Dedifferentiated amniotic fluid mesenchymal stem cell (primary cell): ENCODE data around the gene ZNF66.
"Not testable (repeated sequence)": the region's sequence is repeated elsewhere in the genome, so short reads cannot be mapped to it uniquely, and the experiment has no call there.

Source experiments
- DNase-seq: peaks from one replicate; pipeline ENCODE4 v3.0.0-alpha.2; 2016; ENCODE audit errors: extremely low spot score

Gene ZNF66

DNA sequence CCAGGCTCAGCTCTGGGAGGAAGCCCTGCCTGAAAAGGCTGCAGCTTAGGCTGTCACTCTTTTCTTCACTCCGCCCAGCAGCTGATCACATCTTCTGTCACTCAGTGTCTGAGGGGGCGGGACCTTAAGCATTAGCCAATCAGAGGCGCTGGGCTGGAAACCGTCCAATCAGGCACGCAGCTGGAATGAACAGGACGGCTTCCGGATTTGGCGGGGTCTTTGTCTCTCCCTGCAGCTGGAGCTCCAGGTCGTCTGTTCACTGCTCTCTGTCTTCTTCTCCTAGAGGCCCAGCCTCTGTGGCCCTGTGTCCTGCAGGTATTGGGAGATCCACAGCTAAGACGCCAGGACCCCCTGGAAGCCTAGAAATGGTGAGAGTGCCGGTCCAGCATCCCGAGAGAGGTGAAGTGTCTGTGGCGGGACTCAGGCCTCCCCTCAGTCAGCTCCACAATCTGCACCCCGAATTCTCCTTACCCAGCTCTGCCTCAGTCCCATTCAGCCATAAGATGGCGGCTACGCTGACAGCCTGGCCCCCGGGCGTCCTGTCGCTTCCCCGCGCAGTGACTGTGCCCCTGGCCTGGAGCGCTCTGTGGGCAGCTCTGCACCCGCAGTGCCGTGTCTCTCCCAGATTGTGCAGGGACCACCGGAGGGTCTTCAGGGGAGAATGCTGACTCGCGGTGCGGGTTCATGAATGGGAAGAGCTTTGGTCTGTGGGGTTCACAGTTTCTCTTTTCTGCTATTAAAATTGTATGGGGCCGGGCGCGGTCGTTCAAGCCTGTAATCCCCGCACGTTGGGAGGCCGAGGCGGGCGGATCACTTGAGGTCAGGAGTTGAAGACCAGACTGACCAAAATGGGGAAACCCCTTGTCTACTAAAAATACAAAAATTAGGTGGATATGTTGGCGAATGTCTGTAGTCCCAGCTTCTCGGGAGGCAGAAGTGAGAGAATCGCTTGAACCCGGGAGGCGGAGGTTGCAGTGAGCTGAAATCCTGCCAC lies at the start of gene ZNF66:
Gene ZNF66 (plus strand): TSS at position 222 of the 994 bp plus-strand sequence. CDS start 144 bp downstream, at position 366.
- peak; percentile 98 for DNase-seq

DNA sequence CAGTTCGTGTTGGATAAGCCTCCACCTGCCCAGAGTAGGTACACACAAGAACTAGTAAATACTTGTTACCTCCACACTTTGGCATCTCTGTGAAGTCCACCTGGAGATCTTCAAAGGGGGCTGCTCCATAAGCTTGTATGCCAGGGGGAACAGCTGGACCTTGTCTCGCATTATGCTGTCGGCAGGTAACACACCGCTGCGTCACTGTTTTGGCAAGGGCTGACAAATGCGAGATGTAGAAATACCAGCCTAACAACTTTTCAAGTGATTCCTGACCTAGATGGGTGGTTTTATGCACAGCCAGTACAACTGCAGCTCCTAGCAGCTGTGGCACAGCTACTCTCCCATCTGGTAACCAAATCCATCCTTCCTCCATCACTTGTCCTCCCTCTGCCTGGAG lies 25.9 kb upstream of the ZNF66 start:
- DNase-seq, result not testable (repeated sequence)

DNA sequence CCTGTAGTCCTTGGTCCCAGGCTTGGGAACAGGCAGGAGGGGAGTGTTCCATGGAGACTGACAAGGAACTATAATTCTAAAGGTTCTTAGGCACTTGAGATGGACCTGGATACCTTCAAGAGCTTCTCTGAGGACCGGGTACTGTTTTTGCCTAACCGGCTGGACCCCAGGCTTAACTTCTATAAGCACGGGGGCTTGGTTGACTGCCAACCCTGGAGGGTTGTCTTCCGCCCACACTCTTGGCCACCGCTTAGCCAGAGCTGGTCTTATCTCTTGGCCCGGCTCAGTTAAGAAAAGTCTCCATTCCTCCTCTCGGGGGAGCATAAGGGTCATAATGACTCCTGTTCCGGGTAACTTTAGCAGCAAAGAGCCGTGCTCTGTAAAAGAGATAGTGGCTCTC lies 23.8 kb upstream of the ZNF66 start:
- not testable (repeated sequence) for DNase-seq

DNA sequence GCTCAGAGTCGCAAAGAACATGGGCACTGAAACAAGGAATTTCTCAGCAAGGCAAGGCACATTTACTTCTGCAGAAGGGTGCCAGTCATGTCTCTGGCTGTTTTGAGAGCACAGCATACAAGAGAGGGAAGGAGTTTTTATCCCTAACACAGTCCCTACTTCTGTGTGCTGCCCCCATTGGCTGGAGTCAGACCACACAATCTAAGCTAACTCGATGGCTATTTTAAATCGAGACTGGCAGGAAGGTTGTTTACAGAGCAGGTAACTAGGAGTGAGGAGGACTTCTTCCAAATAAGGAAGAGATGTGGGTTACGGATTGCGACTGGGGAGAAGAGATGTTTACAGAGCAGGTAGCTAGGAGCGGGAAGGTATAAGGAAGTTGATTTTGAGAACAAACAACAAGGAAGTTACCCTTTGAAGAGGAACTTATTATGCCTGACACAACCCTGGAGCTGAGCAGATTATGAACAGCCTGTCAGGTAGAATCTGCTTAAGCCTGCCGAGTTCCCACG lies 6.8 kb upstream of the ZNF66 start:
- DNase-seq, result not testable (repeated sequence)

DNA sequence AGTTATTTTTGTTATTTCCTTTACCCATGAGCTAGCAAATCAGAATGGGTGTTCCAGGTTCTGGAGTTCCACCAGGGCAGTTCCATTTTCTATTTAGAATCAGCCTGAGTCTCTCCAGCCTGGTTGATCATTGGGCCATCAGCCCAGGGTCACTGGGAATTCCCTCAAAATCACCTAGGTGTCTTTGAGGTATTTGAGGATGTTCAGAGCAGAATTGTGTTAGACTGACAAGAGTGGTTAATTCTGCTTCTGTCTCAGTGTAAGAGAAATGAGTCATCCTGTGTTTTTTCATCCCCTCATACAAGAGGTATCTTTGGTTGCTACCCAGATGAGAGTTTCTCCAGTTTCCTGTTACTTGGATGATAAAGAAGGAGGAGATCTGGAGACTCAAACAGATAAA lies 11.7 kb downstream of the ZNF66 start:
- DNase-seq, result no peak

DNA sequence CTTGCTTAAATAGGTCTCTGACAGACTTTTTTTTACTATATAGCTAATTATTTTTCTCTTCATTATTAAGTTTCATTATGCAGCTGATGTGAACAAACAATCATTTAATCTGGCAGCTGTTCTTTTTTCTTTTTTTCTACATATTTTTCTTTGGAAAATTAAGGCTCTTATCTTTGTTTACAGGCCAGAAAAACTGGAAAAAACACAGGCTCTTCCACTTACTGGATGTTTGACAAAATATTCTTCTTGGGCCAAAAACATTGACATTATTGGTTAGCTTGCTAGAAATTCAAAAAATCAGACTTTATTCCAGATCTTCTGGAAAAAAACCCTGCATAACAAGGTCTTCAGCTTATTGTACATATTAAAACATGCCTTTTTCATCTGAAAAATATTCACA lies 15.7 kb downstream of the ZNF66 start:
- DNase-seq, result no peak

DNA sequence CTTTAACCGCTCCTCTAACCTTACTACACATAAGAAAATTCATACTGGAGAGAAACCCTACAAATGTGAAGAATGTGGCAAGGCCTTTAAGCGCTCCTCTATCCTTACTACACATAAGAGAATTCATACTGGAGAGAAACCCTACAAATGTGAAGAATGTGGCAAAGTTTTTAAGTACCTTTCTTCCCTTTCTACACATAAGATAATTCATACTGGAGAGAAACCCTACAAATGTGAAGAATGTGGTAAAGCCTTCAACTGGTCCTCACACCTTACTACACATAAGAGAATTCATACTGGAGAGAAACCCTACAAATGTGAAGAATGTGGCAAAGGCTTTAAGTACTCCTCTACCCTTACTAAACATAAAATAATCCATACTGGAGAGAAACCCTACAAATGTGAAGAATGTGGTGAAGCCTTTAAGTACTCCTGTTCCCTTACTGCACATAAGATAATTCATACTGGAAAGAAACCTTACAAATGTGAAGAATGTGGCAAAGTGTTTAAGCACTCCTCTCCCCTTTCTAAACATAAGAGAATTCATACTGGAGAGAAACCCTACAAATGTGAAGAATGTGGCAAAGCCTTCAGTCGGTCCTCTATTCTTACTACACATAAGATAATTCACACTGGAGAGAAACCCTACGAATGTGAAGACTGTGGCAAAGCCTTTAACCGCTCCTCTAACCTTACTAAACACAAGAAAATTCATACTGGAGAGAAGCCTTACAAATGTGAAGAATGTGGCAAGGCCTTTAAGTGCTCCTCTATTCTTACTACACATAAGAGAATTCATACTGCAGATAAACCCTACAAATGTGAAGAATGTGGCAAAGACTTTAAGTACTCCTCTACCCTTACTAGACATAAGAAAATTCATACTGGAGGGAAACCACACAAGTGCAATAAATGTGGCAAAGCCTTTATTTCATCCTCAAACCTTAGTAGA lies 30.5 kb downstream of the ZNF66 start:
- not testable (repeated sequence) for DNase-seq

DNA sequence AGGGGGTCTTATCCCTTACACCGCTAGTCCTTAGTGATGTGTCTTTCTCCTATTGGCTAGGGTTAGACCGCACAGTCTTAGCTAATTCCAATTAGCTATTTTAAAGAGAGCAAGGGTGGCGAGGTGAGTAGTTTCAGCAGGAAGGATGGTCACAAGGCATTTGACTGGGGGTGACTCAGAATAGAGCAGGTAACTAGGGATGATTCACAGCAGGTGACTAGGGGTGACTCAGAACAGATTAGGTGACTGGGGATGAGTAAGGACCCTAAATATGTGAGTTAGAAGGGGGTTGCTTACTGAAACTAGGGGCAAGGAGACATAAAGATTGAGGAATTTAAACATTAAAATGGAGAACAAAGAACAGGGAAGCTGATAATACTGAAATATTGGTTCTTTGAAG lies 64.3 kb downstream of the ZNF66 start:
- DNase-seq, result no peak
